GM10248 (cell line): ENCODE data around the gene ZC2HC1C.

Experiments
- CTCF ChIA-PET: fragments of 300-600 bp; sonication (Branson Sonifier 250); formaldehyde crosslinking; extraction: SDS; loops from one replicate; lab custom pipeline; 2021; ENCODE audit warnings: antibody characterized with exemption; lab: Yijun Ruan, JAX
- POLR2A ChIA-PET: fragments of 350-650 bp; sonication (Branson Sonifier 250); formaldehyde crosslinking; extraction: SDS; loops from one replicate; lab custom pipeline; 2020; ENCODE audit warnings: antibody characterized with exemption; lab: Yijun Ruan, JAX
- DNase-seq: peaks from one replicate; pipeline ENCODE4 v3.0.0; 2012; ENCODE audit errors: extremely low spot score
- TF ChIP-seq, protein P1 (sequence below): IDR thresholded peaks from 2 replicates; pipeline ENCODE4 v1.5.1; 2012; ENCODE audit warnings: mild to moderate bottlenecking, low read depth; ENCODE audit errors: extremely low read depth, missing control alignments, control extremely low read depth

The ZC2HC1C gene

DNA sequence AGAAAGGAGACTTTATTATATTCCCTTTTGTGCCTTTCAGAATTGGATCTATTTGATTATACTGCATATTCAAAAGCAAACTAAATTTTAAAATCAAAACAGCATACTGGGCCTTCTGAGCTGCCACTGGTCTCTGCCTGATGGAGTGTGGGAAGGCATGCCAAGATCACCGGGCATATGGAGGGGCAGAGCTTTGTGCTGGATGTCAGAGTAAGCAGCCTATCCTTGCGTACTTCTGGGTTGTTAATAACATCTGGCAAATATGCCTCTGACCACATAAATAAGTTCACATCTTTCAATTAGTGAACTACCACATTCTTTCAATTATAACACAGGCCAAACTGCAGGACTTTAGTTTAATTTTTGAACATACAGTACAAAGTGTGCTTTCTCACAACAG, 36.5 kb upstream of the ZC2HC1C start:
- ChIA-PET POLR2A (no interaction called here), CTCF (no interaction called here)
- TF ChIP-seq, protein P1, sequence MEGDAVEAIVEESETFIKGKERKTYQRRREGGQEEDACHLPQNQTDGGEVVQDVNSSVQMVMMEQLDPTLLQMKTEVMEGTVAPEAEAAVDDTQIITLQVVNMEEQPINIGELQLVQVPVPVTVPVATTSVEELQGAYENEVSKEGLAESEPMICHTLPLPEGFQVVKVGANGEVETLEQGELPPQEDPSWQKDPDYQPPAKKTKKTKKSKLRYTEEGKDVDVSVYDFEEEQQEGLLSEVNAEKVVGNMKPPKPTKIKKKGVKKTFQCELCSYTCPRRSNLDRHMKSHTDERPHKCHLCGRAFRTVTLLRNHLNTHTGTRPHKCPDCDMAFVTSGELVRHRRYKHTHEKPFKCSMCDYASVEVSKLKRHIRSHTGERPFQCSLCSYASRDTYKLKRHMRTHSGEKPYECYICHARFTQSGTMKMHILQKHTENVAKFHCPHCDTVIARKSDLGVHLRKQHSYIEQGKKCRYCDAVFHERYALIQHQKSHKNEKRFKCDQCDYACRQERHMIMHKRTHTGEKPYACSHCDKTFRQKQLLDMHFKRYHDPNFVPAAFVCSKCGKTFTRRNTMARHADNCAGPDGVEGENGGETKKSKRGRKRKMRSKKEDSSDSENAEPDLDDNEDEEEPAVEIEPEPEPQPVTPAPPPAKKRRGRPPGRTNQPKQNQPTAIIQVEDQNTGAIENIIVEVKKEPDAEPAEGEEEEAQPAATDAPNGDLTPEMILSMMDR, result no peak
- no peak for DNase-seq

DNA sequence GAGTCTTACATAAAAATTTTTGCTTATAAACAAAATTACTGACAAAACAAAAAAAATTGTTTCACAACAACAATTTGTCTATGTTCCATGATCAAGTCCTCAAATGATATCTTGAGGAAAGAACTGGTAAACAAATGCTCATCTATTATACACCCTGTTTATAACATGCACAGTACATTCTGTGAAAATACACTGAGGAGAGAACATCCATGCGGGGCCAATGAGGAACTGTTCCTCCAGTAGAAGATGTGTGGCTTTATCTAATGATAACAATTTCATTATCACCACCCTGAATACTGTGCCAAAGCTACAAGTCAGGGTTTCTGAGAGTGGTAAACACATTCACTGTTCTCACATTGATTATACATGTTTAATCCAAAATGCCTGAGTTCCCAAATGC, 28.9 kb upstream of the ZC2HC1C start:
- ChIA-PET POLR2A (no interaction called here), CTCF (interaction anchor here (1.2 to 1.5 kb wide), 2 partner anchors 8 to 22 kb away, joined by 3 to 4 read pairs; no protein-coding TSS in a partner anchor)
- no peak for DNase-seq
- TF ChIP-seq, protein P1, result no peak

DNA sequence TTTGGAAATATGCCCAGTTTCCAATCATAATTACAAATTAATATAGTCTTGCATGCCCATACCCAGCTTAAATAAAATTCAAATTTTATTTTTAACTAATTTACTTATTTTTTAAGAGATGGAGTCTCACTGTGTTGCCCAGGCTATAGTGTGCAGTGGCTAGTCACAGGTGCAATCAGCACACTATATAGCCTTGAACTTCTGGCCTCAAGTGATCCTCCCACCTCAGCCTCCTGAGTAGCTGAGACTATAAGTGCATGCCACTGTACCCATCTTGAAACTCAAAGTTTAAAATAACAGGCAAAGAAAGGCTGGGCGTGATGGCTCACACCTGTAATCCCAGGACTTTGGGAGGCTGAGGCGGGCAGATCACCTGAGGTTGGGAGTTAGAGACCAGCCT, 28.5 kb upstream of the ZC2HC1C start:
- CTCF ChIA-PET, result interaction anchor here (1.2 kb wide), 1 partner anchor 8 kb away, joined by 4 read pairs; no protein-coding TSS in a partner anchor

DNA sequence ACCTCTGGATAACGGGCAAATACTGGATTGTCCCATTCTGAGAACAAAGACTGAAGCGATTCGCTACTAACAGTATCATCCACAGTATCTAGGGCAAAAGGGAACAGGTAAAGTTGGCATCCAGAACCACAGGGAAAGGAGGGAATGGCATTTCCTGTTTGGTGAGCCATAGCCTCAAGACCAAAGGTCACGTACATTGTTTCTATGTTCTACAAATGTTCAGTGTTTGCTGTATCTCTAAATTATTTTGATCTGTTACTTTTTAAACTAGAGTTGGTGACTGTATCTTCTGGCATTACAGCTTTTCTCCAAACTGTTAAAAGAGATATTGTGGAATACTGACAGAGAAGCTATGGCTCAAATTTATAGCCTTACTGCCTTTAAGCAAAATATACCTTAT, 27.8 kb upstream of the ZC2HC1C start:
- CTCF ChIA-PET, result no interaction called here
- DNase-seq, result no peak
- POLR2A ChIA-PET, result no interaction called here
- TF ChIP-seq, protein P1, result no peak

More for the DNA sequence above, 28.5 kb upstream of the ZC2HC1C start:
- POLR2A ChIA-PET, result no interaction called here
- no peak for DNase-seq
- TF ChIP-seq, protein P1, result no peak

DNA sequence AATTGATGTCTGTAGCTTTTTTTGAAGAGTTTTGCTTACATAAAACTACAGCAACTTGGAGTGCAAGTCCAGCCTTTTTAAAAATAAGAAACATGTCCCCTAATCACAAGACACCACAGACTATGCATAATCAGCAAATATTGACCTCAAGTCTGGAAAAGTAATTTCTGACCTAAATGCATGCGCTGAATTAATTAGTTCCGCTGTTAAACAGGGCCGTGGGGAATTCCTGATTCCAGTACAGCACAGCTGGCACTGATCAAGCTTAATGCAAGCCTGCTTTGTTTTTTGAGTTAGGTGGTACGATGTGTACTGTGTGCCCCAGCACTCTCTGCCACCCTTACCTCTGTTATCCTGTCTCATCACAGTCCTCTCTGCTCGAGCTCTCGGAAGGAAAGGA, 27.4 kb upstream of the ZC2HC1C start:
- CTCF ChIA-PET, result no interaction called here
- DNase-seq, result no peak
- TF ChIP-seq, protein P1, result no peak
- POLR2A ChIA-PET, result no interaction called here

DNA sequence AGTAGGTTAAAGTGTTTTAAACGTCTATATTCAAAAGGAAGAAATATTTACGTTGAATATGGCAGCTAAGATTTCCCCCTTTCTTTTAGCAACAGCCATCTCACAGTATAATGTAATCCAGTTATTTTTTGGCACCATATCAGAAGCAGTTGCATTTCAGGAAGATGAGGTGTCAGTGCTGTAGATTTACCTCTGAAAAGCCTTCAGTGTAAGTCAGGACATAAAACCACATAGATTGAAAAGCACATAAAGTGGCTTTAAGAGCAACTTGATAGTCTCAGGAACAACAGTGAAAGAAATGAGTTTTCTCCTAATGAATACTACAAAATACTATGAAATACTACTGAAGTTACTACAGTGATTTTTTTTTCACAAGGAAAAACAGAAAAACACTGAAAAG, 25.1 kb upstream of the ZC2HC1C start:
- POLR2A ChIA-PET, result no interaction called here

More for the DNA sequence above, 25.1 kb upstream of the ZC2HC1C start:
- no peak for DNase-seq
- CTCF ChIA-PET, result interaction anchor here (1.0 kb wide), 1 partner anchor 14 kb away, joined by 3 read pairs; no protein-coding TSS in a partner anchor
- TF ChIP-seq, protein P1, result no peak
